Measurements from ENCODE around the gene CRYBA2.

CRYBA2 gene

DNA sequence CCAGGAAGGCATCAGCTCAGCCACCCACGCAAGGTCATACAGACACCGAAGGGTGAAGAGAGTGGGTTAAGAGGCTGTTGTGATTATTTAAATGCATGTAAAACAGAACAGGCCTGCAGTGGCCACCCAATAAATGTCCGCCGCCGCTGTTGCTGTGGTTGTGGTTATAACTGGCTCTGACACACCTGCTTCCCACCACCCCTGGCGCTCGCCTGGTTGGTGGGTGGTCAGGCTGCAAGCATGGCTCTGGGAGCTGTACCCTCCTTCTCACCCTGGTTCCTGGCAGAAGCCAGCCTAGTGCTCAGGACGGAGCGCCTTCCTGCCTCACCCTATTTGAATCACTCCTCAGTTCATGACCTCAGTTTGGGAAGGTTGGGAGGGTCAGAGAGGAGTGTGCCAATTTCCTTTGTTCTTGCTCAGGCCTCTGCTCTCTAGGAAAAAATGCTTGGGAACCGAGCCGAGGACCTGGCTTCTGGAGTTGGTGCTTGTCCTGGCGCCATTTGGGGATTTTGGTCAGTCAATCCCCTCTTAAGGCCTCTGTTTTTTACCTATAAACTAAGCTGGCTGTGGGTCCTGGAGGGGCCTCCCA lies 5.3 kb upstream of the CRYBA2 start:
- DNase-seq: no peak

DNA sequence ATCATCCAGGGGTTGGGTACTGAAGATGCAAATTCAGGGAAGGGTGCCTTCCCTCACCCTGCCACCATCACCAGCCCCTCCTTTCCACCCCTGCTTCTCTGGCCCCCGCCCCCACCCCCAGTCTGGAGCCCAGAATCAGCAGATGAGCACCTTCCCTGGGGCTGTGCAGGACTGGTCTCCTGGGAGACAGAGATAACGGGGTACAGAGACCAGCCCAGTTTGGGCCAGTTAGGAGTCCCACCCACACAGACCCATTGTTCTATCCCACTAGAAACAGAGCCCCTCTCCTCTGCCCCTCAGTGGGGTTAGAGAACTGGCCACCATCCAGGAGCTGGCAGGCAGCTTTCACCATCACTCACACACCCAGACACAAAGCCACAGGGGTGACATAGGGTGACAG lies 4.5 kb upstream of the CRYBA2 start:
- no peak for DNase-seq

DNA sequence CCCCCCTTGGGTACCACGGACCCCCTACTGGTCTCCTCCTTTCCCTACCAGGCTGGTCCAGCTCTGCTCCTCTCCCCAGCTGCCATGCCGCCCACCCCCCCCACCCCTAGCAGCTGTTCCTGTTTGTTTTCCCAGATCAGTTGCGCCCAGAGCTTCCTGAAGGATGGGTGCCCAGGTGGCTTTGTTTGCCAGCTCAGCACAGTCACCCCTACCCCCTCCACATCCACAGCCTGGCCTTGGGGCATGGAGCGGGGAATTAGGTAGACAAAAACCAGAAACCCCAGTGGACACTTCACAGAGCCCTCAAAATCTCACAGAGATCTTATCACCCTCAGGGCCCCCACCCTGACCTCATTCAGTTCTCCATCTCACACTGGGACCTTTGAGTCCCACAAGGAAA lies 3.7 kb upstream of the CRYBA2 start:
- DNase-seq: no peak

DNA sequence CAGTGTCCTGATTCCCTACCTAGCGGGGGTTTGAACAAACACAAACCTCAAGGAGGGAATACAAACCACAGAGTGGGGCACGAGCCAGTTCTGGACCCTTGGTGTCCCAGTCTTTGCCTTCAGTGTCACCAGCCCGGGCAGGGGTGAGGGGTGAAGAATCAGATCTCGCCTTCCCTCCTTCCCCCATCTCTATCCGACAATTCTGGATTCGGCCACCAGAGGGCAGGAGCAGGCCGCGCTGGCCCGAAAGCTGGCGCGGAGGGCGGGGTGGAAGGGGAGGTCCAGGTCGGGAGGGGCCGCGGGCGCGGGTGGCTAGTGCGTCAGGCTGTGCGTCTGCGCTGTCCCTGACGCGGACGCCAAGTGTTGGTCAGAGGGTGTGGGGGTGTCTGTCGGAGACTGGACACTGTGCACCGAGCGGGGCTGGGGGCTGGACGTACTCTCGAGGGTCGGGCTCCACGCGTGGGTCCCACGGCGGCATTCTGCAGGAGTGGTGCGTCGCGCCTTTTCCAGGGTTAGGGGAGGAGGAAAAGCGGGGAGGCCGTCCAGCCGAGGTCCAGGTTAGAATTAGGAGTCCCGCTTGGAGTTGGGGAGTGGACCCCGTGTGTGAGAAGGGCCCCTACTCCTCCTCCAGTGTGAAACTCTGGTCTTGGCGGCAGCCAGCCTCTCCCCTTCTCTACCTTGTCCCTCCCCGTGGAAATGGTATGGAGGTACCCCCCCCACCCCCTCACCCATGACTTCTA lies 2.9 kb upstream of the CRYBA2 start:
- DNase-seq: peak; percentile 29

DNA sequence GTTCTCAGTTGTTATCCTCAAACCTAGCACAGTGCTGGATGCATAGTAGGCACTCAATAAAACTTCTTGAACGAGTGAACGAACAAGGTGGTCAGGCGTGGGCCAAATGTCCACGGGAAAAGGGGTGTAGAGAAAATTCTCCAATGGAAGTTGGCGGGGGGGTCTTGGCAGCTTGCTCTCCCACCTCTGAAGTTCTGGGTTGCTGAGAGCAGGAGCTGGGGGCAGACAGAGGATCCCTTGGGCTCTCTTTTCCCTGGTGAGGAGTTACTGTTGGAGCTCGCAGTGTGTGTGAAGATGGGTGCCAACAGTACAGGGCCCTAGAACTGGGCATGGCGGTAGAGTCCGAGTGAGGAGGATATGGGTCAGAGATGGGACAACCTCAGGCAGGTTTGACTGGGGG lies 2.3 kb upstream of the CRYBA2 start:
- DNase-seq: no peak

DNA sequence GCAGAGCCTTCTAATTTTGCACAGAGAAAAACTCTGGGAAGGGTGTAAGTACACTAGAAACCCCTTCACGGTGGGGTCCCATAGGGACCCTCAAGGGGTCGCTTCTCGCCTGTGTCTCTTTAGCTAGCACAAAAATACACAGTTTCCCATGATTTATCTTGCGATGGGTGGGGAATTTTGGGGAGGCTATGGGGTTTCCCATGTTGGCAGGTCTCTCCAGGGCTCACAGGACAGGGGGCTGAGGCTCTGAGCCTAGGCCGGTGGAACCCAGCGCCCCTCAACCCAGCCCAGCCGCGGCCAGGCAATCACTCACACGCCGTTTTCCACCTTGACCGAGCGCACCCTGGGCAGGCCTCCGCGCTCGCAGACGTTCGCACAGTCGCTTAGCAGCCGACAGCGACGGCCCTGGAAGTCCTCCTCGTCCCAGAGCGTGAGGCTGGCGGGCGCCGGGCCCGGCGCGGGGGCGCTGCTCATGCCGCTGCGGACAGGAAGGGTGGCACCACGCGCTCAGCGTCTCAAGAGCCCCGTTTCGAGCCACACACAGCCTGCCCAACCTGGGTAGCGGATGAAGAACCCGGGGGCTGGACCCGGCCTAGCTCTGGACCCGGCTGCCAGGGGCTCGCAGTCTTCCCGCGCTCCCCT lies 398 bp downstream of the CRYBA2 start:
- DNase-seq: no peak

DNA sequence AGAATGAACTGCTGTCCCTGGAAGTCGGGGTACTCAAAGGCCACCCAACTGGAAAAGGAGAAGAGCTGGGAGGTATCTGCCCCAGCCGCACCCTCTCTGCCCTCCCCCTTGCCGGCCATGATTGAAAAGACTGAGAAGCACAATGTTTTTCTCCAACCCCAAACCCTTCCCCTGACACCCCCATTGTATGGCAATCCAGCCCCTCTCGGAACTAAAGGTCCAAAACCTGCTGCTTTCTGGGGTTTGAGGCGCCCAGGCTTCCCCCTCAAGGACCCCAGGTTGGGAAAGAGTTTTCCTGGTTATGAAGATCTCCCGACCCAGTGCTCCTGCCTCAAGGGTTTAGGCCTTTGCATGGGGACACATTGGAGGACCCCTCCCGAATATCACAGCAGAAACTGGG lies 1.0 kb downstream of the CRYBA2 start:
- no peak for DNase-seq

DNA sequence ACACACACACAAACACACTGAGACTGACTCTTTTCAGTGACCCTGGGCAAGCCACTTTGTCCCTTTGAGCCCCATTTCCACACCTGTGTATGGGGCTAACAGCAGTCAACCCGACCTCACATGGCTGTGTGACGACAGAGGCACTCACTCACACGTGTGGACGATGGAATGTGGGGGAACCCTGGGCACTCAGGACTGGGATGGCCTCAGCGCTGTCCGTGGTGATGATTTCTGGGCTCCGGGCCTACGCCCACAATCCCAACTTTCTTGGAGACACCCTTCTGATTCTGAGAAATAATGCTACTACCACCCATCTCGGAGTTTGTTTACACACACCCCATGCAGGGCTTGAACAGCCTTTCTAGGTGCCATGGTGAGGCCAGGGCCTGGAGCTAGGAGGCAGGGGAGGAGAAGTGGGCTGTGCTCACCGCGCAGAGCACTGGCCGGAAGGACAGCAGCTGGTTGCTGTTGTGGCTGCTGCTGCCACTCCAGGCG lies 1.5 kb downstream of the CRYBA2 start:
- no peak for DNase-seq

DNA sequence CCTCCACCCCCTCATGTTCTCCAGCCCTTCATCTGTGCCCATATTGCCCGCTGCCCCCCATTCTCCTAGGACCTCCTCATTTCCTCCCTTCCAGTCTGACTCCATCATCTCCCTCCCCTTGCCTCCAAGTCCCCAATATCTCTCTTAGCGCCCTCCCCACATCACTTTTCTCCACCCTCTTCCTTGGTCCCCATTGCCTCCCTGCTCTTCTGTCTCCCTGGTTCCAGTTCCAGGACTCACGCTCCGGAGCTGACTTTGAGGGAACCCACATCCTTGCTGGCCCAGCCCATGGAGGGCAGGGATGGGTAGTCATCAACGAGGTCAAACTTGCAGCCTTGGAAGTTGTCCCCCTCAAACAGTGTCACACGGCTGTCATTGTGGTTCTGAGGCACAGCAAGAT lies 2.6 kb downstream of the CRYBA2 start:
- no peak for DNase-seq

DNA sequence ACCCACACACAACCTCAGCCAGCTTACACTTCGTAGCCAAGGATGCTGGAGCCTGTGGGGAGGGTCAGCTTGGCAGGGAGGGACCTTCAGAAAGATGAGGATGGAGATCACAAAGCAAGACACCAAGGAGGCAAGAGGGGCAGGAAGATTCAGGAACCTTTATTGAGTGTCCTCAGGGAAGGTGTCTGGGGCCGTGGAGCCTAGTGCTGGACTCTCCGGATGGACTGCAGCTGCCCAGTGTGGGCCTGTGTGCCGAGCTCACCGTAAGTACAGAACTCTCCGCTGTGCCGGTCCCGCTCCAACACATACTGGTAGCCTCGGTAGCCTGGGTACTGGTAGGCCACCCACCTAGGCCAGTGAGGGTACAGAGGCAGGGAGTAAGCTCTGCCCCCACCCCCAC lies 3.2 kb downstream of the CRYBA2 start:
- no peak for DNase-seq

DNA sequence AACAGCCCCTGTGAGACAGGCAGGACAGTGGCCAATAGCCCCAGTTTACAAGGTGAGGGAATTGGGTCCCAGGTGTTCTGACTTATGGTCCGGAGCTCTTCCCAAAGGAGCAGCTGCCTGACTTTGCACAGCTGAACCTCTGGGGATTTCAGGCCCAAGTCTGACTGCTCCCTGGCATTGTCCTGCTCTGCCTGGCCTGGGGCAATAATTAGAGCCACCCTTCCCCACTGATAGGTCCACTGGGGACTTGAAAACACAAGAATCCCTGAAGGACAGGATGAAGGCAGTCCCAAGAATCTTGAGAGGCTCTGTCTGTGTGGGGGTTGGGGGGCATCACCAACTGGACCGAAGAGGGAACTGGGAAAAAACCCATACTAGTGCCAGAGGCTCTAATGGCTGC lies 4.6 kb downstream of the CRYBA2 start:
- DNase-seq: no peak

DNA sequence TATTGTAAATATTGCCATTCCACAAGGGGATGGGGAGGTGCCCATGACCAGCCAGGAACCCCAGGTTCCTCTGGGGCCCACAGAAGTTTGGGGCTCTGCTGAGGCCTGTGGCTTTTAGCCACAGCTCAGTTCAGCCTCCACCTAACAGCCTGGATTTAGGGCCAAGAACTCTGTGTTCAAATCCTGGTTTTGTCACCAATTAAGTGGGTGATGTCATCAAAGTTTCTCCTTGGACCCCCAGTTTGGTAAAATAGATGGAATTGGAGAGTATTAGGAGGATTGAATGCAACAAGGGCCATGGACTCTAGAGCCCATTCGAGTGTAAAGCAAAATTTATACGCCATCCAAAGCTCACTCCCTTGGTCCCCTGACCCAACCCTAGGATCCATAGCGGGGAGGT lies 5.1 kb downstream of the CRYBA2 start:
- no peak for DNase-seq

DNA sequence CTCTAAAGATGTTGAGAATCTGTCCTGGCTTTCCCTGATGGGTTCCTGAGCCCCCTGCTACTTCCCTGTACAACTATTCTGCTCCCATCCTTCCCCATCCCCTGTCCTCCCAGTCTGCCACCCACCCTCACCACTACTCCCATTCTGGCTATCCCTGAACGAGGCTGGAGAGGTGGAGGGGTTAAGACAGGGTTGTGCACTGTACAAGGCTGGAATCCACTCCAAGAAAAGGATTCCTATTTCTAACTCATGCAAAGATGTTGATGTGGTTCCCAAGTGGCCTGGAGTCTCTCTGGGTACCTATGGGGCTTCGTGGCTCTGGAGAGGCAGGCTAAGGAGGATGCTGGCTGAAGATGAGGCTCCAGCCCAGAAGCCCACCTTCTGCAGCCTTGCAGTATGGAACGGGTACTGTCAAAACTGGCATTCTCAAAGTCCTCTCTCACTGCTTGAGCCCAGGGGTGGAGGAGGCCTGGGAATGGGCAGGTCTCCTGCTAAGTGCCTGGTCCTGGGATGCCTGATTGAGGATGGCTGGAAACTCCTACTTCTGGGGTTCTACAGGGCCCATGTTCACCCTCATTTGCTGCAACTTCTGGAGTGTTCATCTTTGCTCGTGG lies 7.0 kb downstream of the CRYBA2 start:
- no peak for DNase-seq

DNA sequence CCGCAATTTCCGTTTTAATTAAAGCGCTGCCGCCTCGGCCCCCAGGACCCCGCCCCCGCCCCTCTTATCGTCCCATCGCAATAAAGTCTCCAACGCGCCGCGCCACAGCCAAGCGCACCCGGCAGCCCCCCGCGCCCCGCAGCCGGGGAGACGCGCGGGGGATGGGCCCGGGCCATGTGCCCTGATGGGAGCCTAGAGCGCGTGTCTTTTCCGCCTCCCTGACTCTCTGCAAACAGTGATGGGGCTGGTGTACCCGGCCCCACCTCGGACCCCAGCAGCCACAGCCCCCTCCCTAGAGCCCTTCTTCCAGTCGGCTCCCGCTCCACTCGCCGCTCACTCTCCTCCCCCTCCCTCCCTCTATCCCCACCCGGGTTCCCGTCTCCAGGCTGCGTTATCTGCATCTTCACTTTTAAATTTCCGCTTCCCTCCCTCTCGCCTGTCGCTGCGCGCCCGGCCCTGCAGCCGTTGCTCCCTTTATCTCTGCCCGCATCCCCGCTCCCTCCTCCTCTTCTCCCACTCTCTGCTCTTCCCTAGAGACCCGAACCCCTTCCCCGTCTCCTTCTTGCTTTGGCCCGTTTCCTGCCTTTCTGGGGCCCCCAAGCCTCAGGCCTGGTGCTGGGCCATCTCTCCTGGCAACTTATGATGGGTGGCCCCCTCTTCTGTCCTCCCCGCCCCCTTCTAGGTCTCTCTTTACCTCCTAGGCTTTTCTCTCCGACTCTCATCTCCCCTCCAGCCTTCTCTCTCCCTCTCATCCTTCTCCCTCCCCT lies 7.7 kb downstream of the CRYBA2 start:
- no peak for DNase-seq

DNA sequence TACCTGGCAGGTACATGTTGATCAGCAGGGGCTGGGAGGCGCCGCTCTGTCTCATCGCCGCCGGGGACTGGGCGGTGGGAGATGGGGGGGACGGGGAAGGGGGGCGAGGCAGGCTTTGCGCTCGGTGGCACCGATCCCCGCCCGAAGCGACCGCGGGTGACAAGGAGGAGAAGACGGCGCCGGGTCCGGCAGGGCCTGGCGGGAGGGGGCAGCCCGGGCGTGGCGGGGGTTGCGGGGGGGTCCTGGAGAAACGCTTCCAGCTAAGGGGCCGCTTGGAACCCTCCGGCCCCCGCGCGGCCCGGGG lies 8.2 kb downstream of the CRYBA2 start, which contains the start of gene FEV:
Gene FEV (minus strand): TSS at position 164 of the 304 bp plus-strand sequence. CDS start 109 bp downstream, at position 55.
- DNase-seq: no peak

DNA sequence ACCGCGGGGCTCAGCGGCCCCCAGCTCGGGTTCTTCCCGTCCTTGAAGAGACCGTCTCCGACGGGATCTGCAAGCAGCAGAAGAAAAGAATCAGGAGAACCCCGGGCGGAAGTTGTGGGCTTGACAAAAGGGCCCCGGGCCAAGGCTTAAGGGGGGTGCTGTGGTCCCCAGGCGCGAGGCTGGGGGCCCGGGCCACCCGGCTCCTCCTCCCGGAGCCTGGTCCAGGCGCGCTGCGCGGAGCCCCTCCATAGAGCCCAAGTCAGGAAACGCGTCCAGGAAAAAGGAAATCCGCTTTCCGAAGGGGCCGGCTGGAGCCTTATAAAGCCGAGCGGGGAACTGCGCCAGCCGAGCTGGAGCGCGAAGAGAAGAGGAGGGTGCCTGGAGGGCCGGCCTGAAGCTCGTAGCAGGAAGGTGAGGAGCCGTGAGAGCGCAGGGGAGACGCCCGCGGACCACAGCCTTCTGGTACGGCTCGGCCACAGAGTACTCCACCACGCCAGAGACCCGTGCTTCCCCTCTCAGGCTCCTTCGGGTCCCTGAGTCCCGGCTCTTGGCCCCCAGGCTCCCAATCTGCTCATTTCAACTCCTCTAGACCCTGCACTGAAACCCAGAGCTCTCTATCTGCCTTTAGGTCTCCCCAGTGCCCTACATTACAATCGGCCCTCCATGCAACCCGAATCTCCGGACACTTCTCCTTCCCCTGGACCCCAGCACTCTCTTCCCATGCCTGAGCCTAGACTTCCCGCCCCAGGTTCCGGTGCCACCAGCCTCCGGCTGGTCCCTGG lies 8.8 kb downstream of the CRYBA2 start:
- no peak for DNase-seq

DNA sequence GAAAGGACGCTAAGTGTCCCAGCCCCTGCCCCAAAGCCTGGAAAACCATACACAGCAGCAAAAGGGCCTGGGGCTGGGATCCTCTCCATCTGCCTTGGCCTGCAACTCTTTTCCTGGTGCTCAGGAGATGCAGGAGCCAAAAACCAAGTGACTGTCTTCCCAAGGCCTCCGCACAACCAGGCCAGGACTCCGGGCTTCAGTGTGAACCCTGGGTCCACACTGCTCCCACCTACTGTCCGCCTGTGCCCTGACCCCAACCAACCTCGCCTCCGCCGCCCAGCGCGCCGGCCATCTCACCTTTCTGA lies 9.3 kb downstream of the CRYBA2 start:
- no peak for DNase-seq

DNA sequence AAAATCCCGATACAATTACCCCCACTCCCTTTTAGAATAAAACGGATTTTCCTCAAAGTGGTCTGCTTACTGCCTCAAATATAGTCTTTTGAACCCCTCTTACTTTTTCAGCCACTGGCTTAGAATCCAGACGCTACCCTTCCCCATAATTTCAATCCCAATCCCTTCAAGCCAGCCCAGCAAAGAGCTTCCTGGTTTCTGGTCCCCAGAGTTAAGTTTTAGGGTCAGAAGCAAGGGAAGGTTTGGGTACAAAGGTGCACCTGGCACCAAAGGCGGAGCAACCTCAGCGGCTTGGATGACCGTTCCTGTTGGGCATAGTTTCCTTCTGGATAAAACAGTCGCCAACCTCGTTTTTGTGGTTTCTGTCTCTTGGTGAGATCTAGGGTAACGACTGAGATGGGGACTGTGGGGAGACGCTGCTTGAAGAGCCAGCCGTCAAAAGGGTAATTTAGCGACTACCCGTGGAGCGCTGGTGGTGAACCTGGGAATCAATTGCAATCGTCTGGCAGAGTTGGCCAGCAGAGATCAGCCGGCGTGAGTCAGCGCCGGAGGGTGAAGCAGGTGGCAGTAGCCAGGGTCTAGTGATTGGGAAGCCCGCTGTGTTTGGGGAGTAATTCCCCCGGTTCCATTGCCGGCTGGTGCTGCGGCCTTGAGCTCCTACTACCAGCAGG lies 9.8 kb downstream of the CRYBA2 start:
- DNase-seq: no peak

DNA sequence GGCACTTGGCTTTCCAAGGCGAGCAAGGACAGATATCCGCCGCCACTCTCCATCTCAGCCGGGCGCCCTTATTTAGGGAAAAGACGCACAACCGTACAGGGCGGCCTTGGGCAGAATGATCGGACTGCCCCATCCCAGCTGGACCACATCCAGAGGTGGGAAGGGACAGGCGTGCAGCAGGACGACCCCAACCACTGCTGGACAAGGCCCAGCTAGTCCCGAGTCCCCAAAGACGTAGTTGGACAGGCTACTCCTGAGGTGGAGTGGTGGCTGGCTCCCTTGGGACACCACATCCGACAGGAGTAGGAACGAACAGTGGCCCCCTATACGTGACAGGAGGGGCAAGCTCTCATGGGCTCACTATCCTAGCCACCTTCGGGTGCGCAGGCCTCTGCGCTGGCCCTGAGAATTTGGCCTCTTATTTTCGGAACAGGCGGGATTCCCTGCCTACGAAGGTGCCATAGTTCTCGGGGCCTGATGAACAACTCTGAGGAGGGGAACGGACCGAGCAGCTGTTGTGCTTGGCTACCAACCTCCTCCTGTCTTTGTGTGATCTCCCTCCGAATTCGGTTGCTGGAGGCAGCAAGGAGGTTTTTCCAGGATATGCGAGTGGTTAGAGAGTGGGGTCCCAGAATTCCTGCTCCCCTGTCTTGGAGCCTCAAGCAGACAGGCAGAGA lies 10.5 kb downstream of the CRYBA2 start:
- no peak for DNase-seq

DNA sequence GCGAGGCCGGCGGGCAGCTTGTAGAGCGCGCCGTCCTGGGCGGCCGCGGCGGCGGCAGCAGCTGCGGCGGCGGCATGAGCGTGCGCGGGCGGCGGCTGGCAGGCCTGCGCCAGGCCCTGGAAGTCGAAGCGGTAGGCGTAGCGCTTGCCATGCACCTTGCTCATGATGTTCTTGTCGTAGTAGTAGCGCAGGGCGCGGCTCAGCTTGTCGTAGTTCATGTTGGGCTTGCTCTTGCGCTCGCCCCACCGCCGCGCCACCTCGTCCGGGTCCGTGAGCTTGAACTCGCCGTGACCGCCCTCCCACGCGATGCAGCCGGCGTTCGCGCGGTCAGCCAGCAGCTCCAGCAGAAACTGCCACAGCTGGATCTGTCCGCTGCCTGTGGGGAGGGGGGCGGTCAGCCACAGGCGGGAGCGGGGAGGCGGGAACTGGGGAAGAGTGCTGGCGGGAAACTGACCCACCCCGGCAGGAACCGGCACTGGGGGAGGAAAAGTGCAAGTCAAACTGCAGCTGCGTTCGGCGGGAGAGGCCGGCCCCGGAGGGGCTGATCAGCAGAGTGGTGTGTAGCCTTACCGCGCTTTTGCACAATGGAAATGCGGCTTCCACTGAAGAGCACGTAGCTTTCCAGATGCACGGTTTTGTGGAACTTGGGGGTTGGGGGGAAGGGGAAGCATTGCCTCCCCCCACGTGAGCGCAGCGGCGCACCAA lies 11.2 kb downstream of the CRYBA2 start:
- no peak for DNase-seq

DNA sequence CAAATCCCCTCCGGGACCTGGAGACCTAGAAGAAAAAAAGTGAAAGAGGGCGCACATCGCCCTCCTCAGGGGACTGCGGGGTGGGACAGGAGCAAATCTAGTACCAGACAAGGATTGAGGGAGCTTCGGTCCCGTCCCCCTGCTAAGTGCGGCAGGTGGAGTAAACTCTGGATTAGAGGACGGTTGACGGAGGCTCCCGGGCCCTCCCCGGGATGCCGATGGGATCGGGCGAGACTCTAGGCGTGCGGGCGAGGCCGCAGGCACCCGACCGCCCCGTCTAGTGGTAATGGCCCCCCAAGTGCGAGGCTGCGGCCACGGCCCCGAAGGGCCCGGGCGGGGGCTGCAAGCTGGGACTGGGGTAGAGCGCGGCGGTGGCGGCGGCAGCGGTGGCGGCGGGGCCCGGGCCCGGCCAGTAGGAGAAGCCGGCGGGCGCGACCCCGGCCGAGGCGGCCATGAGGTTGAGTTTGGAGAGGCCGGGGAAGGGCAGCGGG lies 11.8 kb downstream of the CRYBA2 start:
- DNase-seq: no peak
